Astrocyte (in vitro differentiated cells and primary cell): Measurements from ENCODE around the gene OPN1LW. TPM values are rescaled to one million over a fixed set of nuclear protein-coding genes. Genes with fewer than 3 reads are reported as not detected.

Experiments
- DNase-seq: peaks from one replicate; pipeline ENCODE4 v3.0.0-alpha.2; 2010; ENCODE audit warnings: low read depth
- FAIRE-seq: peaks from 2 replicates; lab custom pipeline; 2011; peaks lifted over from hg19 to GRCh38; lab: Jason Lieb, UNC
- H2AFZ ChIP-seq: 2 replicates; pipeline ENCODE4 v1.6.0; 2012; ENCODE audit warnings: low read depth, low read length, inconsistent platforms
- H3K27ac ChIP-seq: 2 replicates; pipeline ENCODE4 v1.5.1; 2011; ENCODE audit warnings: low read depth, low read length, inconsistent platforms
- H3K27me3 ChIP-seq: 2 replicates; pipeline ENCODE4 v1.6.0; 2011; ENCODE audit warnings: low read length, inconsistent platforms; ENCODE audit not compliant: insufficient read depth
- H3K36me3 ChIP-seq: 2 replicates; pipeline ENCODE4 v1.5.1; 2011; ENCODE audit warnings: low read length, inconsistent platforms; ENCODE audit not compliant: insufficient read depth
- H3K4me1 ChIP-seq: 2 replicates; pipeline ENCODE4 v1.5.1; 2011; ENCODE audit warnings: low read length, inconsistent platforms; ENCODE audit not compliant: insufficient read depth
- H3K4me2 ChIP-seq: 2 replicates; pipeline ENCODE4 v1.6.0; 2012; ENCODE audit warnings: low read length, inconsistent platforms
- H3K4me3 ChIP-seq: 2 replicates; pipeline ENCODE4 v1.5.1; 2011; ENCODE audit warnings: low read depth, mild to moderate bottlenecking, low read length, inconsistent platforms; ENCODE audit not compliant: insufficient read depth
- H3K79me2 ChIP-seq: 2 replicates; pipeline ENCODE4 v1.6.0; 2012; ENCODE audit warnings: mild to moderate bottlenecking, low read length, inconsistent platforms; ENCODE audit not compliant: insufficient read depth
- H3K9ac ChIP-seq: 2 replicates; pipeline ENCODE4 v1.6.0; 2012; ENCODE audit warnings: mild to moderate bottlenecking, low read length, inconsistent platforms
- H3K9me3 ChIP-seq: 2 replicates; pipeline ENCODE4 v1.5.1; 2012; ENCODE audit warnings: low read depth, mild to moderate bottlenecking, low read length, inconsistent platforms; ENCODE audit not compliant: insufficient read depth
- H4K20me1 ChIP-seq: 2 replicates; pipeline ENCODE4 v1.6.0; 2012; ENCODE audit warnings: low read length, inconsistent platforms; ENCODE audit not compliant: insufficient read depth
- H3K27ac Mint-ChIP-seq: one replicate; pipeline ENCODE4 v1.8.0; 2021; ENCODE audit warnings: mild to moderate bottlenecking, mixed read lengths; ENCODE audit not compliant: unreplicated experiment
- H3K27me3 Mint-ChIP-seq: one replicate; pipeline ENCODE4 v1.8.0; 2021; ENCODE audit warnings: low read depth, mixed read lengths; ENCODE audit not compliant: unreplicated experiment
- H3K36me3 Mint-ChIP-seq: one replicate; pipeline ENCODE4 v1.8.0; 2021; ENCODE audit warnings: low read depth, mixed read lengths; ENCODE audit not compliant: unreplicated experiment
- H3K4me1 Mint-ChIP-seq: one replicate; pipeline ENCODE4 v1.8.0; 2021; ENCODE audit warnings: low read depth, mixed read lengths; ENCODE audit not compliant: unreplicated experiment
- H3K4me3 Mint-ChIP-seq: one replicate; pipeline ENCODE4 v1.8.0; 2021; ENCODE audit warnings: mild to moderate bottlenecking, moderate library complexity, mixed read lengths; ENCODE audit not compliant: unreplicated experiment
- H3K9me3 Mint-ChIP-seq: one replicate; pipeline ENCODE4 v1.8.0; 2021; ENCODE audit warnings: mild to moderate bottlenecking, mixed read lengths; ENCODE audit not compliant: unreplicated experiment
- EZH2 ChIP-seq: IDR thresholded peaks from 2 replicates; pipeline ENCODE4 v1.6.1; 2012; ENCODE audit warnings: mild to moderate bottlenecking, low read length, inconsistent platforms; ENCODE audit not compliant: insufficient read depth
- total RNA-seq: library from RNA; stranded (reverse); gene quantifications from 2 replicates; pipeline ENCODE4 v1.2.1, GENCODE V29; 2021
- TF ChIP-seq, protein P1 (sequence below): IDR thresholded peaks from 2 replicates; pipeline ENCODE4 v1.5.1; 2011; ENCODE audit warnings: low read depth, mild to moderate bottlenecking, inconsistent platforms, low read length, moderate library complexity; ENCODE audit not compliant: insufficient read depth

Gene OPN1LW
- total RNA-seq, 1 donor from 2014 or later = not detected

DNA sequence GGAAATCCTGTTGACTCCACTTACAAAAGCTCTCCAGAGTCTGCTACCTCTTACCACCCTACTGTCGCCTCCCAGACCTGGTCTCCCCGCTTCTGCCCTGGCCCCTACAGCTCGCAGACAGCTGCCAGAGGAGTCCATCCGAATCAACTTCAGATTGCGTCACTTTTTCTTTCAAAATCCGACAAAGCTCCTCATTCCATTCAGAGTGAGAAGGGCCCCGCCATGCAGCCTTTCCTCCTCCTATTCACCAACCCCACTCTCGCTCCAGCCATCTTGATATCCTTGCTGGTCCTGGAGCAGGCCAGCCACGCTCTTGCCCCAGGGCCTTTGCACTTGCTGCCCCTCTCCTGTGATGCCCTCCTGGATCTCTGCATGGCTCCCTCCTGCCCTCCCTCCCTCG is 5.2 kb upstream of the OPN1LW start:
- FAIRE-seq (no peak), DNase-seq (no peak)
- no peak overlapping the region for H3K4me3 Mint-ChIP-seq
- no peaks in the 10 kb centered on the region for H3K4me1 Mint-ChIP-seq
- H3K36me3 ChIP-seq = no peaks in the 10 kb centered on the region
- H3K36me3 Mint-ChIP-seq = no peaks in the 10 kb centered on the region
- peaks cover 26% of the 10 kb centered on the region for H3K27me3 Mint-ChIP-seq
- H4K20me1 ChIP-seq = no peaks in the 10 kb centered on the region
- no peak for TF ChIP-seq EZH2
- TF ChIP-seq, protein P1, sequence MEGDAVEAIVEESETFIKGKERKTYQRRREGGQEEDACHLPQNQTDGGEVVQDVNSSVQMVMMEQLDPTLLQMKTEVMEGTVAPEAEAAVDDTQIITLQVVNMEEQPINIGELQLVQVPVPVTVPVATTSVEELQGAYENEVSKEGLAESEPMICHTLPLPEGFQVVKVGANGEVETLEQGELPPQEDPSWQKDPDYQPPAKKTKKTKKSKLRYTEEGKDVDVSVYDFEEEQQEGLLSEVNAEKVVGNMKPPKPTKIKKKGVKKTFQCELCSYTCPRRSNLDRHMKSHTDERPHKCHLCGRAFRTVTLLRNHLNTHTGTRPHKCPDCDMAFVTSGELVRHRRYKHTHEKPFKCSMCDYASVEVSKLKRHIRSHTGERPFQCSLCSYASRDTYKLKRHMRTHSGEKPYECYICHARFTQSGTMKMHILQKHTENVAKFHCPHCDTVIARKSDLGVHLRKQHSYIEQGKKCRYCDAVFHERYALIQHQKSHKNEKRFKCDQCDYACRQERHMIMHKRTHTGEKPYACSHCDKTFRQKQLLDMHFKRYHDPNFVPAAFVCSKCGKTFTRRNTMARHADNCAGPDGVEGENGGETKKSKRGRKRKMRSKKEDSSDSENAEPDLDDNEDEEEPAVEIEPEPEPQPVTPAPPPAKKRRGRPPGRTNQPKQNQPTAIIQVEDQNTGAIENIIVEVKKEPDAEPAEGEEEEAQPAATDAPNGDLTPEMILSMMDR = no peak
- no peak overlapping the region for H3K4me3 ChIP-seq
- no peaks in the 10 kb centered on the region for H3K4me1 ChIP-seq
- no peak overlapping the region for H2AFZ ChIP-seq
- H3K9me3 ChIP-seq = no peaks in the 10 kb centered on the region
- no peaks in the 10 kb centered on the region for H3K9me3 Mint-ChIP-seq
- H3K27ac Mint-ChIP-seq = no peak overlapping the region
- H3K9ac ChIP-seq = no peak overlapping the region
- H3K4me2 ChIP-seq = no peak overlapping the region
- H3K27ac ChIP-seq = no peak overlapping the region
- H3K79me2 ChIP-seq = no peaks in the 10 kb centered on the region
- H3K27me3 ChIP-seq = no peaks in the 10 kb centered on the region

DNA sequence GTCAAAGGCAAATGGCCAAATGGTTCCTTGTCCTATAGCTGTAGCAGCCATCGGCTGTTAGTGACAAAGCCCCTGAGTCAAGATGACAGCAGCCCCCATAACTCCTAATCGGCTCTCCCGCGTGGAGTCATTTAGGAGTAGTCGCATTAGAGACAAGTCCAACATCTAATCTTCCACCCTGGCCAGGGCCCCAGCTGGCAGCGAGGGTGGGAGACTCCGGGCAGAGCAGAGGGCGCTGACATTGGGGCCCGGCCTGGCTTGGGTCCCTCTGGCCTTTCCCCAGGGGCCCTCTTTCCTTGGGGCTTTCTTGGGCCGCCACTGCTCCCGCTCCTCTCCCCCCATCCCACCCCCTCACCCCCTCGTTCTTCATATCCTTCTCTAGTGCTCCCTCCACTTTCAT is 3.8 kb upstream of the OPN1LW start:
- Histone ChIP-seq H3K27me3 (no peaks in the 10 kb centered on the region), H3K36me3 (no peaks in the 10 kb centered on the region), H2AFZ (no peak overlapping the region), H3K27ac (no peak overlapping the region), H3K4me1 (no peaks in the 10 kb centered on the region), H3K4me3 (no peak overlapping the region), H3K9me3 (no peaks in the 10 kb centered on the region), H3K9ac (no peak overlapping the region), H3K79me2 (no peaks in the 10 kb centered on the region), H4K20me1 (no peaks in the 10 kb centered on the region), H3K4me2 (no peak overlapping the region)
- Mint-ChIP-seq H3K27me3 (peaks cover 26% of the 10 kb centered on the region), H3K36me3 (no peaks in the 10 kb centered on the region), H3K27ac (no peak overlapping the region), H3K4me3 (no peak overlapping the region), H3K9me3 (no peaks in the 10 kb centered on the region), H3K4me1 (no peaks in the 10 kb centered on the region)
- TF ChIP-seq EZH2 = no peak
- DNase-seq = no peak
- no peak for FAIRE-seq

DNA sequence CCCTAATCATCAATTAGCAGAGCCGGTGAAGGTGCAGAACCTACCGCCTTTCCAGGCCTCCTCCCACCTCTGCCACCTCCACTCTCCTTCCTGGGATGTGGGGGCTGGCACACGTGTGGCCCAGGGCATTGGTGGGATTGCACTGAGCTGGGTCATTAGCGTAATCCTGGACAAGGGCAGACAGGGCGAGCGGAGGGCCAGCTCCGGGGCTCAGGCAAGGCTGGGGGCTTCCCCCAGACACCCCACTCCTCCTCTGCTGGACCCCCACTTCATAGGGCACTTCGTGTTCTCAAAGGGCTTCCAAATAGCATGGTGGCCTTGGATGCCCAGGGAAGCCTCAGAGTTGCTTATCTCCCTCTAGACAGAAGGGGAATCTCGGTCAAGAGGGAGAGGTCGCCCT is 3.3 kb upstream of the OPN1LW start:
- H3K4me3 Mint-ChIP-seq = no peak overlapping the region
- no peak overlapping the region for H3K27ac ChIP-seq
- H3K9ac ChIP-seq = no peak overlapping the region
- TF ChIP-seq, protein P1 = no peak
- TF ChIP-seq EZH2 = no peak
- H3K36me3 Mint-ChIP-seq = no peaks in the 10 kb centered on the region
- no peaks in the 10 kb centered on the region for H3K79me2 ChIP-seq
- no peaks in the 10 kb centered on the region for H3K27me3 ChIP-seq
- H2AFZ ChIP-seq = no peak overlapping the region
- no peaks in the 10 kb centered on the region for H3K9me3 Mint-ChIP-seq
- DNase-seq (no peak), FAIRE-seq (no peak)
- peaks cover 24% of the 10 kb centered on the region for H3K27me3 Mint-ChIP-seq
- no peaks in the 10 kb centered on the region for H4K20me1 ChIP-seq
- no peaks in the 10 kb centered on the region for H3K9me3 ChIP-seq
- H3K4me1 ChIP-seq = no peaks in the 10 kb centered on the region
- H3K4me3 ChIP-seq = no peak overlapping the region
- no peaks in the 10 kb centered on the region for H3K4me1 Mint-ChIP-seq
- H3K27ac Mint-ChIP-seq = no peak overlapping the region
- no peak overlapping the region for H3K4me2 ChIP-seq
- no peaks in the 10 kb centered on the region for H3K36me3 ChIP-seq
